GM18505 (cell line): ENCODE results near the gene ZNF507.
"Not testable (repeated sequence)": the region's sequence is repeated elsewhere in the genome, so short reads cannot be mapped to it uniquely, and the experiment has no call there.

Experiments used
- ATAC-seq: cut with Tn5 transposase; IDR thresholded peaks from one replicate; pipeline ENCODE4 v1.9.1; 2021; ENCODE audit not compliant: unreplicated experiment
- POLR2A ChIP-seq: IDR thresholded peaks from 4 replicates; pipeline ENCODE4 v1.6.1; 2011; ENCODE audit warnings: borderline replicate concordance; ENCODE audit not compliant: insufficient read depth, insufficient read length; ENCODE audit errors: extremely low read depth

The ZNF507 gene

GRCh38 chr19:32421589-32422361 is 76.4 kb downstream of the ZNF507 start:
- no peak for TF ChIP-seq POLR2A
- ATAC-seq = no peak

DNA sequence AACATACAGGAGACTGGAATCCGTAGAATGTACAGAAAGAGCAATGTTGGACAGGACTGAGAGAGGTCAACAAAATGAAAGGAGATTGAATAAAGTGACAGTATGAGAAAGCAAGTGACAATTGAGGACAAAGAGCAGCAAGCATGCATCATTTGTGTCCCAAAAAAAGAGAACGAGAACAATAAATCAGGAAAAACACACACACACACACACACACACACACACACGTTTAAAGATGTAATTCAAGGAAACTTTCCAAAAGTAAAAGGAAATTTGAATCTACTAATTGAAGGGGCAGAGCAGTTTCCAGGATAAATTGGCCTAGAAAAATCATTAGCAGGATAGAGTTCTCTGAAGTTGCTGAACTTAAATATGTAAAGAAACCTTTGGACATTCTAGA is 77.0 kb downstream of the ZNF507 start:
- no peak for TF ChIP-seq POLR2A
- ATAC-seq = no peak

- ATAC-seq = not testable (repeated sequence)
Observed at GRCh38 chr19:32423944-32424343, 78.5 kb downstream of the ZNF507 start.

GRCh38 chr19:32427536-32427935 is 82.1 kb downstream of the ZNF507 start:
- no peak for ATAC-seq
- TF ChIP-seq POLR2A = no peak

DNA sequence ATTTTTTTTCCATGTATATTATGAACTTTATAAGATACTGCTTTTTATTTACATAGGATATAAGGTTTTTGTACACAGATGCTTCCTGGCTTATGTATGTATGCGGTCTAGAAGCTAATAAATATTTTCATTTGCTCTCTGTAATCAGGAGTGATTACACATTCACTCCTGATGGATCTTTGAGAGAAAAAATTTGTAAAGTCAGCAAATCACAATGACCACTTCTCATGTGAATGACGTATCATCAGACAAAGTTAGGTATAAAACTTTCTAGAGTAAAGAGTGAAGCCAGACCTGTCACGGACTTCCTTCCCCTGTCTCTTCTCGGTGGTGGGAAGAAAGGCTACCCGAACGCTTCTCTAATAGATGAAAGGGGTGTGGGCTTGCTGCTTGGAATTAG is 91.3 kb downstream of the ZNF507 start:
- no peak for ATAC-seq
- no peak for TF ChIP-seq POLR2A

DNA sequence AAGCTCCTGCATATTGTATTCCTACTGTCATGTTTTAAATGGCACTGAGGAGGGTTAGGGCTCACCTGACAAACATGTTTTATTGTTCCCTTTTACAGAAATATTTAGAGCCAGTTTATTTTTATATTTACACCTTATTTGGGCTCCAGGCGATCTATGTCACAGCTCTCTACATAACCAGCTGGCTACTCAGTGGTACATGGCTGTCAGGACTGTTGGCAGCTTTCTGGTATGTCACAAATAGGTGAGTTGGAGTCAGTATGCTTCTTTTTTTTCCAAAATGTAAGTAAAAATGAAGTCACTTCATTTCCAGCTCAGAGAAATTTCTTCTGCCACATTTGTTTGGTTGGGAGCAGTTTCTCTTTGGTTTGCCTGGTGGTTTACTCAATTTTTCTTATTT is 91.7 kb downstream of the ZNF507 start:
- TF ChIP-seq POLR2A = no peak
- ATAC-seq = no peak
